ENCODE data around the gene TRAK2.

The TRAK2 gene

DNA sequence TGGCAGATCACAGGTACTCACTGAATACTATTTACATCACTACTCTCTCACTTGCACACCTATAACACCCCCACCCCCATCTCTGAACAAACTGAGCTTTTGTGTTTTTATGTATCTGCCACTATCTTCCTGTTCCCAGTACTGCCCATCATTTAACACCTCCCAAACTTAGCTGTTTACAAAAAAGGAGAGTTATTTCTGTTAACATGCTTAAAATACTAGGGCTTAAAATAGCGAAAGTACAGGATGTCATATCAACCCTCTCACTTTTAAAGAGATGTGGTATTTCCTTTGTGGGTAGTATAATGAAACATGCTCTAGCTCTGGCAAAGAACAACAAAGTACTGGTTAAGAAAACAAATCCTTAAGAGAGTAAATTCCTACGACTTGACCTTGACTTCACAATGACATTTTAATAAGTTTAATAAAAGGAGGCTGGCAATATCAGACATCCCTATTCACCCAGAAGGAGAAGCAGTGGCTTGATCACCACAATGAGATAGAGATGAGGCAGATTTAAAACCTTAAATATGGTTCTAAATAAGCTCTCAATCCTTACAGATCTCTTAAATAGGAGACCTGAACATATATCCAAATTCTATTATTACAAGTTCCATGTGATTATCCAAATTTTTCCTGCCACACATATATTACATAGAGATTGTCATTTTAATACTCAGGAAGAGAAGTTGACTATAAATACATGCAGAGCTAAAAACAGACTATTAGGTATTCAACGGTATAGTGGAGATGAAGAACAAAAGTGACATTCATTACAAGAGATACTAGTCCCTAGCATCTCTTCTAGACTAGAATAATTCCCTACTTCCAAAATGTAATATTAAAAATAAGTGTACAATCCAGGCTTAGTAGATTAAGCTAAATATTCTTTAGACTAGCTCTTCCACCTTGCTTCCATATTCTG lies 36.9 kb downstream of the TRAK2 start:
- in situ Hi-C loops (cut with MboI; ENCODE audit: low sequenced_read_pairs), result no loop called here

DNA sequence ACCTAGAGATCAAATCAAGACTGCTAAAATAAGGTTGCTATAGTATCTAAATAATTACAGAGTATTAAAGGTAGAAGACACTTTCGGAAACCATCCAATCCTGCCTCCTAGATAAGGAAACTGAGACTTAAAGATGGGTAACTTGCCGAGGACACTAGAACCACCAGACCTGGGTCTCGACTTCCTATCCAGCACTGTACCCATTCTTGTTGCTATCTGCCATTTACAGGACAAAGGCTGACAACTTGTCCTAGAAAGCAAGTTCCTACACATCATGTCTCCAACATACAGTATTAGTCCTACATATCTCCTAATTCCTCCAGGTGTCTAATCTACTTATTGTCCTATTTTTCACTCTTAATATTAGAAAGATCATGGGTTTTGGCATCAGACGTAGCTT lies 37.7 kb downstream of the TRAK2 start:
- in situ Hi-C loops (cut with MboI; ENCODE audit: low sequenced_read_pairs), result no loop called here

DNA sequence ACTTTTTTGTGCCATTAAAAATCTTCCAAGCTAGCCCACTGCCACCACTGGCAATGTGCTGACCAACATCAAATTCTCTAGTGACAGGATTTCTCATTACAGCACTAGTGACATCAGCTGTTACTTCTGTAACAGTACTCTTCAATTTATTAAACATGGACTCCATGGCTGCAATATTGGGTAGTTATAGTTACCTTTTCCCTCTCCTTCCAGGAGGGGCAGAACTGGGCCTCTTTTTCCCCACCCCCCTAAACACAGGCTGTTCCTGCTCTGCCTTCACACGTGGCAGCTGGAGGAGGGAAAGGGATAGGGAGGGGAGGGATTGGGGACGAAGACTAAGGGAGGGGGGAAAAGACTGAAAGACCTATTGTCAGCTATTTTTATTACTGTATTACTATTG lies 38.1 kb downstream of the TRAK2 start:
- in situ Hi-C loops (cut with MboI; ENCODE audit: low sequenced_read_pairs), result no loop called here

DNA sequence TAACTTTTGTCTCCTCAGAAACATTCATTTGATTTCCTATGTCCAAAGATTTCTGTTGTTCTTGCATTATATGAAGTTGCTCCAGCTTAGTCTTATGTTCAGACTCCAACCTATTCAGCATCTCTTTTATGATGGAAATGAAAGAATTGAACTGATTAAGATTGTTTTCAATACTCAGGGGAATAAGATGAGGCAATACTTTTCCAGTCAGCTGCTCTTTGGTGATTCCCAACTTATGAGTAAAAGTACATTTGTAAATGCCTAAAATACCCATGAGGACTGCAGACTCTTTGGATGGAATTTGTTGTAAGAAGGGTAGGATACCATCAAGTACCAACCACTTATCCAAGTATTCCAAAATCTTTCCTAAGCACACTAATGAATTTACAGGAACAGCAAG lies 39.8 kb downstream of the TRAK2 start:
- in situ Hi-C loops (cut with MboI; ENCODE audit: low sequenced_read_pairs), result no loop called here

DNA sequence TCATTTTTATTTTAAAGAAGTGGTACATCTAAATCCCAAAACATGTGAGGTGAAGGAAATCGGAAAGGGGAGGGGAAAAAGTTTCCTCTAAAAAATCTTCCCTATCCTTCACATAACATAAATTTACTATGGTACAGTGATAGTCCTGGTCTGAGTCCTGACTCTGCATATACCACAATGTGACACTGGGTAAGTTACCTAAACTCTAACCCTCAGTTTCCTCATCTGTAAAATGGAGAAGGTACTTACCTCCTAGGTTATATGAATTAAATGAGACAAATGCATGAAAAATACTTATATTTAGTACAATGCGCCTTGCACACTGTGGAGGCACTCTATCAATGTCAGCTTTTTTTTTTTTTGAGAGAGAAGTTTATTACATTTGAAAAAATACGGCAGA lies 42.3 kb downstream of the TRAK2 start:
- in situ Hi-C loops (cut with MboI; ENCODE audit: low sequenced_read_pairs), result no loop called here

DNA sequence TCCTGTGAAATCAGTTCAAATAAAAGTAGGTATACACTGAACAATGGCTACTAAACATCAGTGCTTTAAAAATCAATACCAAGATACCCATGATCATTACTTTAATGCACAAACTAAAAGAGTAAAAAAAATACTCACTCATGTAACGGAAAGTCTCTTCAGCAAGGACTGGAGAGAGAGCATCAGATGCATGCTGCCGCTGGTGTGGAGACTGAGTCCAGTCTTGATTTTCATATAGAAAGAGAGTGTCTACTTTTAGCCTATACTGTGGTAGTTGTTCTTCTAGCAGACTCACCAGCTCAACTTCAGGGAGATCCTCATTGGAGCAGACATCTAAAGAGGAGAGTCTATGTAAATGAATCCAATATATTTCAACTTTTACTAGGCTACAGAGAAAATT lies 44.0 kb downstream of the TRAK2 start:
- in situ Hi-C loops (cut with MboI; ENCODE audit: low sequenced_read_pairs), result no loop called here

DNA sequence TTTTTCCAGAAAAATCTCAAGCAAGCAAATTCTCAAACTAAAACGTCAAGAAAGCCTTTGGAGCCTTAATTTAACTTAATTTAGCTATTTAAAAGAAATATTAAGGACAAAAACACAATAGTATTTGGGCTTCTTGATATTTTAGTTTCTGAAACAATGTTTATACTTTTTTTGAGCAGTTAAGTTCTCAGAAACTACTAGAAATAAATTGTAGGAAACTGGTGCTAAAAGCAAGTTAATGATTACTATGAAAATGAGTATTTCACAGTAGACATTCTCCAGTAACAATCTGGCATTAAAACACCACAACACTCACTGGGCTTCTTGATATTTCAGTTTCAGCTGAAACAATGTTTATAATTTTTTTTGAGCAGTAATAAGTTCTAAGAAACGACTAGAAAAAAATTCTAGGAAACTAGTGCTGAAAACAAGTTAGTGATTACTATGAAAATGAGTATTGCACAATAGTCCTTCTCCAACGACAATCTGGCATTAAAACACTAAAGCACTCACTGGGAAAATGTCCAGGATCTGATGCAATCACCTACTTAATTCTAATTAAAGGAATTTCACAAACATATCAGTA lies 45.1 kb downstream of the TRAK2 start:
- in situ Hi-C loops (cut with MboI; ENCODE audit: low sequenced_read_pairs), result no loop called here

DNA sequence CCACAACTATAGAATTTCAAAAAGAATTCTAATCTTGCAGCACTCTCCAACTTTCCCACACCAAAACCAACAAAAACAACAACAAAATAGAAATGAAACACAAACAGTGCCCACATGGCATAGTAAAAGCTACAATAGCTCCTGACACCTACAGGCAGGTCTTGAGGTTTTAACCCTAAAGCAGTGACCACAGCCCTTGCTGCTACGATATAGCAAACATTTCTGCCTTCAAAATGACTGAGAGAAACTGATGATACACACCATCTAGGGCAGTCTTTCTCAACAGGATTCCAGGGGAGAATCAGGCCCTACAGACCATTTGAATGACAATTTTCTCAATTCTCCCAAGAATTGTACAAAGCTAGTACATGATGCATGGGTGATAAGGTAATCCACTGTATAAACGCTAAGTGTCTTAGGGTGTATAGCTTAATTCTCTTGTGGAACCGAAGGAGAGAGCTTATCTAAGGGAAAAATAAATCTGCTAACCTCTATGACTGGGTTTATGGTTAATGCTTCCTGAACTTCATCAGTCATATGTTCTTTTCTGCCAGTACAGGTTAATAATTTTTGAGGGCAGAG lies 46.5 kb downstream of the TRAK2 start:
- in situ Hi-C loops (cut with MboI; ENCODE audit: low sequenced_read_pairs), result no loop called here

DNA sequence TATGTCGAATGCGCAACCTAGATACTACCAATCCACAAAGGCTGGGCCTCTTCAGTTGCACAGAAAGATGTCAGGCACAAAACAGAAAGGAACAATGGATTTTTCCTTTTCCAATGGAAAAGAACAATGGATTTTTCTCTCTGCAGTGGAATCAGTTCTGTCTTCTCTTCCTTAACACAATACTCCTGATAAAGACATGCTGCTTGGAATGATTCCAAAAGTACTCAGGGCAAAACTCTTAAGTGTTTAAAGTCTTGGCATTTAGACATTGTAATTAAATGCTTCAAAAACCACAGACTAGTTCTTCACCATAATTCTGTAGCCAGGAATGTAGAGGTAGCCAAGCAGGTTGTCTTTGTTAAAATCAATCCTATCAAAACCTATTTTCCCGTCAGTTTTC lies 47.4 kb downstream of the TRAK2 start:
- in situ Hi-C loops (cut with MboI; ENCODE audit: low sequenced_read_pairs), result no loop called here

DNA sequence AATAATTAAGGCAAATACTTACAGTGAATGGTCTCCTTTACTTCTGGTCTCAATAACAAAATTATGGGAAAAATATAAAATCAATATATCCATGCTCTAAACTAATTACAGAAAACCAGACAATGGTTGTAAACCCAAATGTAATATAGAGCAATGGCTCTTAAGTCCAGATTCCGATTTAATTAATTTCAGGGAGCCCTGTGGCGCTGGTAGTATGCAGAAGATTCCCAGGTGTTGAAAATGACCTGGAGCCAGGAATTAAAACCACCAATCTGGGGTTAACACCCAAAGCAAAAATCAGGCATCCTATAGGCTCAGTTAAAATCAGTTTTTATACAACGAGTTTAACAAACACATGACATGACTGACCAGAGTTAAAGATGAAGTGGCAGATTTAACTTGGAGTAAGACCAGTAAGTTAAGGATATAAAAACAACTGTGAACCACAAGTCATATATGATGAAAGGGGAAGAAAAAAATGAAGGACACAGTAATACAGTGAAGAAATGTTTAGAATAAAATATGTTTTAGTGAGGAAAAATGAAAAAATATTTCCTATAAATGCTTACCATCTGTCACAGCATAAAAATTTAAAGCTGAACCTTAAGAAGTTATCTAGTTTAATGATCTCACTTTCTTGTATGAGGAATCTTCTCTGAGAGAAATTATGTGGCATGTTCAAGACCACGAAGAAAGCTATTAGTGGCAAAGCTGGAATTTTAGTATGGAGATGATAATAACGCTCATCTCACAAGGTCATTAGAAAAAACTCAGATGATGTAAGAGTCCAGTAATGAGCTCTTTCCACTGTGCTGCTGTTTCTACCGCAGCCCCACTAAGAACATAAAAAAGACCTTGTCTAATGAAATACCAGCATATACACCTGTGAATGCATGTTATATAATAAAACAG lies 48.4 kb downstream of the TRAK2 start:
- in situ Hi-C loops (cut with MboI; ENCODE audit: low sequenced_read_pairs), result no loop called here

DNA sequence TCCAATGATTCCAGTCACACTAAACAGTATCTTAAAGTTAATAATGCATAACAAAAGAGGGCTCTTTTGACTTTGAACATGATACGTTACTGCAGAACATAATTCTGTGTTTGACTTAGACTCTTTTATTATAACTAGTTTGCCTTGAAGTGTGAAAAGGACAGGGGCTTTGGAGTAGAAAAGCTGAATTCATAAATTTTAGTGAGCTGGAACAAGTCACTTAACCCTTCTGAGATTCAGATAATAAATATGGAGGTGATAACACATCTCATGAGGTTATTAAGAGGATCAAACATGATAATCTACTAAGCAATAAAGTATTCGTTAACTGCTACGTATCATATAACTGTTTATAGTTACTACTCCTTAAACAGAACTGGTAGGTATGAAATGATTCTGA lies 49.4 kb downstream of the TRAK2 start:
- in situ Hi-C loops (cut with MboI; ENCODE audit: low sequenced_read_pairs), result no loop called here

DNA sequence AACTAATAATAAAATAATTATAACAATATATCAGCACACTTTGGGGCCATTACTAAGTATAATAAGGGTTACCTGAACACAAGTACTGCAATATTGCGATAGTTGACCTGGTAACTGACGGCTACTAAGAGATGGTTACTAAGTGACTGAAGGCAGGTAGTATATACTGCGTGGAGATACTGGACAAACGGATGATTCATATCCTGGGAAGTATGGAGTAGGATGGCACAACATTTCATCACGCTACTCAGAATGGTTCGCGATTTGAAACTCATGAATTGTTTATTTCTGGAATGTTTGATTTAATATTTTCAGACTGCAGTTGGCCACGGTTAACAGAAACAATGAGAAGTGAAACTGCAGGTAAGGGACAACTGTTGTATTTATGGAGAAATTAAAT lies 54.7 kb downstream of the TRAK2 start:
- in situ Hi-C loops (cut with MboI; ENCODE audit: low sequenced_read_pairs), result no loop called here

DNA sequence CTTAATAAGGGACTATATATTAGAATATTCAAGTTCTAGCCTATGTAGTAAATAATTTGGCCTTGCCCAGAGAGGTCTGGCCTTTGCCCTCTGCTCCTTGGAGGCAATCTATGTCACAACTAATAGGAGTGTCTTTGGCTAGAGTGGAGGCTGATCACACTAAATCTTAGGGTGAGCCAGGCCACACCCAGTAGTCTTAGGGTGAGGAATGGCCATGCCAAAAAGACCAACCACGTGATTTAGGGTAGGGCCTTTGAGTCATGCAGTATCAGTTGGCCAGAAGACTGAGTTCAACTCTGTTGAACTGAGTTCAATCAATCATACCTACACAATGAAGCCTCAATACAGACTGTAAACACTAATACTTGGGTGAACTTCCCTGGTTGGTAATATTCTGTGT lies 68.1 kb downstream of the TRAK2 start:
- in situ Hi-C loops (cut with MboI; ENCODE audit: low sequenced_read_pairs), result no loop called here

DNA sequence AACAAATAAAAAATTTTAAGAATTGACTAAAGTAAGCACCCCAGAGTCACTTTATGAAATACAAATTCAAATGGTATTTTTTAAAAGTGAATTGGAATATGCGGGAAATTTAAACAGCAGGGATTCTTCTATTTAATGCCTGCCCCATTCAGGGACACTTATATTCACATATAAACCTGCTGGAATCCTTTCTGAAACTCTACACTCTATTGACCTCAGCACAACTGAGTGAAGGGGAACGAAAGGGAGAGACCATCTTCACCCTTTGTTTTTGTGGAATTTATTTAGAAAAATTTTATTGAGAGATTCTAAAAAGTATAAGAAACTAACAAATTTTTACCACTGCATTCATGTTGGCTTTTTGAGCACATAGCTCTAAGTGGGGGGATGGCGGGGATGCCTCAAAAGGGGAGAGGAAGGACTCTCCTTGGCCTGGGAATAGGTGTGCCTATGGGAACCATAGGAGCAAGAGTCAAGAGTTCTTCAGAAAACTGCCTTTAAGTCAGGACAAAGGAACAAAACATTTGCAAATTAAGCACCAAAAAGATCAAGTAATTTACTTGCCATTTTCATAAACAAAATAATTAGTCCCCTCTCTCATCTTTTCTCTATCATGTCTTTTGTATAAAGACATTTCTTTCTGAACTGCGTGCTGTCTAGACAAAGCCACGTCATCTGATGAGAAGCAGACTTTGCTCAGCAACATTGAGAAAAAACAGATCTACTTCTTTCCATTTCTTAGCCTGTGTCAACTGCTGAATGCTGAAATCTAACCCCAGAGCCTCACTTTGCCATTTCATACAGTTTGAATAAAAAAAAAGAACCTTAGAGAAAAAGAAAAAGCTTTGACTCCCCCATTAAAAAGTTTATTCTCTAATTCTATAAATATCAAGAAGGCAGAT lies 72.5 kb downstream of the TRAK2 start:
- in situ Hi-C loops (cut with MboI; ENCODE audit: low sequenced_read_pairs), result no loop called here

DNA sequence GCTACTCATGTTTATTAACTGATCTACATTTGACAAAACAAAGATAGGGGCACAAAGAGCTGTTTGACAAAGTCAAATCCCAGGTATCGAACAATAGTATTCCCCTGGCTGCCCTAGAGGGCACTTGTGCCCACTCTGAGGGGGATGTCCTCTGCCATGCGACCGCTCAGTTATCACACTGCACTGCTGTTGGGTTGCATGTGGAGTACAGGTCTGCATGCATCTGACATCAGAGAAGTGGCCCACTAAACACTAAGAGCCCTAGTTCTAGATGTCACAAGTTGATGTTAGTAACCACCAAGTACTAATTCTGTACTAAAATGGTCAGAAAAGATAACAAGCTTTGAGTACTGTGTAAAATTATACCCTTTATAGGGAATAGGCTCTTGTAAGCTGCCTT lies 74.0 kb downstream of the TRAK2 start:
- in situ Hi-C loops (cut with MboI; ENCODE audit: low sequenced_read_pairs), result no loop called here

DNA sequence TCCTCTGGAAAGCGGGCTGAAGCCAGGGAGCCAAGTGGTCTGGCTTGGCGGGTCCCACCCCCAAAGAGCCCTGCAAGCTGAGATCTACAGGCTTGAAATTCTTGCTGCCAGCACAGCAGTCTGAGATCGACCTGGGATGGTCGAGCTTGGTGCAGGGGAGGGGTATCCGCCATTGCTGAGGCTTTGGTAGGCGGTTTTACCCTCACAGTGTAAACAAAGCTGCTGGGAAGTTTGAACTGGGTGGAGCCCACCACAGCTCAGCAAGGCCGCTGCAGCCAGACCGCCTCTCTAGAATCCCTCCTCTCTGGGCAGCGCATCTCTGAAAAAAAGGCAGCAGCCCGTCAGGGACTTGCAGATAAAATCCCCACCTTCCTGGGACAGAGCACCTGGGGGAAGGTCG lies 81.5 kb downstream of the TRAK2 start:
- in situ Hi-C loops (cut with MboI; ENCODE audit: low sequenced_read_pairs), result loop anchor here (10.0 kb wide), 1 partner anchor 125 kb away; no protein-coding TSS in a partner anchor

DNA sequence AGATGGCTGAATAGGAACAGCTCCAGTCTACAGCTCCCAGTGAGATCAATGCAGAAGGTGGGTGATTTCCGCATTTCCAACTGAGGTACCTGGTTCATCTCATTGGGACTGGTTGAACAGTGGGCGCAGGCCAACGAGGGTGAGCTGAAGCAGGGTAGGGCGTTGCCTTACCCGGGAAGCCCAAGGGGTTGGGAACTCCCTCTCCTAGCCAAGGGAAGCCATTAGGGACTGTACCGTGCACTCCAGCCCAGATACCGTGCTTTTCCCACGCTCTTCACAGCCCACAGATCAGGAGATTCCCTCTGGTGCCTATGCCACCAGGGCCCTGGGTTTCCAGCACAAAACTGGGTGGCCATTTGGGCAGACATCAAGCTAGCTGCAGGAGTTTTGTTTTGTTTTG lies 81.9 kb downstream of the TRAK2 start:
- in situ Hi-C loops (cut with MboI; ENCODE audit: low sequenced_read_pairs), result loop anchor here (10.0 kb wide), 1 partner anchor 125 kb away; no protein-coding TSS in a partner anchor

DNA sequence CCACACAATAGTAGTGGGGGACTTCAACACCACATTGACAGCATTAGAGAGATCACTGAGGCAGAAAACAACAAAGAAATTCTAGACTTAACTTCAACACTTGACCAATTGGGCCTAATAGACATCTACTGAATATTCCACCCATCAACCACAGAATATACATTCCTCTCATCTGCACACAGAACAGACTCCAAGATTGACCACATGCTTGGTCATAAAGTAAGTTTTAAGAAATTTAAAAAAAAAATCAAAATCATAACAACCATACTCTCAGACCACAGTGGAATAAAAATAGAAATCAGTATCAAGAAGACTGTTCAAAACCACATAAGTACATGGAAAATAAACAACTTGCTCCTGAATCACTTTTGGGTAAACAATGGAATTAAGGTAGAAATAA lies 85.1 kb downstream of the TRAK2 start:
- in situ Hi-C loops (cut with MboI; ENCODE audit: low sequenced_read_pairs), result loop anchor here (10.0 kb wide), 1 partner anchor 121 kb away; no protein-coding TSS in a partner anchor

DNA sequence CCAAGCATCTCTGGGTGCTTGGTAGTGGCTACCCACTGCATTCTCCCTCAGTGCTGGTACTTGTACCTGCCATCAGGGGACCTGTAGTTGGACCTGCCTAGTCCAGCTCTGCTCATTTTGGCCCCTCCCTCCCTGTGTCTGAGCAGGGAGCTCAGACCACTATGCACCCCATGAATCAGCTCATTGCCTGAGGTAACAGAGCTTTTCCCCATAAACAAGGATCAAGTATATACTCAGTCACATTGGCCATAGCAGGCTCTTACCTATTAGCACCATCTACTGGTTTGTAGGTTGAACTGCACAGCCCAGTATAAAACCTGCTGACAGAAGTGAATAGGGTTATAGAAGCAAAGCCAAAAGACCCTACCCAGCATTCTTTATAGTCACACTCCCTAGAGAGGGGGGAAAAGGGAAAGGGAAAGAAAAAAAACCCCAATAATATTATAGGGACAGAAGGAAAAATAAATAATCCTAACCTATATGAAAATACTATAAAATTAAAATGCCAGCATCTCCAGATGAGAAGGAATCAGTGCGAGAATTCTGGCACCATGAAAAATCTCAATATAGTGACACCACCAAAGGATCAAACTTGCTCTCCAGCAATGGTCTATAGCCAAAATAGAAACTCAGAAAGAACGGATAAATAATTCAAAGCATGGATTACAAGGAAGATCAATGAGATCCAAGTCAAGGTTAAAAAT lies 87.2 kb downstream of the TRAK2 start:
- in situ Hi-C loops (cut with MboI; ENCODE audit: low sequenced_read_pairs), result loop anchor here (10.0 kb wide), 1 partner anchor 119 kb away; no protein-coding TSS in a partner anchor
